GM19328 (cell line): ENCODE results near the gene ODF4.
"Not testable (repeated sequence)": the region's sequence is repeated elsewhere in the genome, so short reads cannot be mapped to it uniquely, and the experiment has no call there.

Experiments
- ATAC-seq: cut with Tn5 transposase; IDR thresholded peaks from one replicate; pipeline ENCODE4 v1.9.1; 2021; ENCODE audit warnings: mild to moderate bottlenecking, moderate library complexity; ENCODE audit not compliant: unreplicated experiment

ODF4 gene

DNA sequence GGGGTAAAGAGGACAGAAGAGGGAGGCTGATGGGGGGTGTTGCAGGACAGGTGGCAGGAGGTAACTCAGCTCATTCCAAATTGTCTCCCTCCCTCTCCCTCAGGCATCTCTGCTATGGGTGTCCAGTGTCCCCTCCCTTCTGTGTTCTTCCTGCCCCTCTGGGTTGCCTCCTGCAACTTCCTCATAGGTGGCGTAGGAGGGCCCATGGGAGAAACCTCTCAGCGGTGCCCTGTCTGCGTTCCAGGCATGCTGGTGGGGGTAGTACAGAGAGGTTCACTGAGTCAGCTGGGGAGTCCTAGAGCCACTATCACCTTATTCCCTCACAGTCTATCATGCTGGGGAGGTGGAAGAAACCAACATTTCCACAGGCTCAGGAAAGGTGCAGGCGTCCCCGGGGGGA is 14.7 kb upstream of the ODF4 start:
- ATAC-seq = no peak

DNA sequence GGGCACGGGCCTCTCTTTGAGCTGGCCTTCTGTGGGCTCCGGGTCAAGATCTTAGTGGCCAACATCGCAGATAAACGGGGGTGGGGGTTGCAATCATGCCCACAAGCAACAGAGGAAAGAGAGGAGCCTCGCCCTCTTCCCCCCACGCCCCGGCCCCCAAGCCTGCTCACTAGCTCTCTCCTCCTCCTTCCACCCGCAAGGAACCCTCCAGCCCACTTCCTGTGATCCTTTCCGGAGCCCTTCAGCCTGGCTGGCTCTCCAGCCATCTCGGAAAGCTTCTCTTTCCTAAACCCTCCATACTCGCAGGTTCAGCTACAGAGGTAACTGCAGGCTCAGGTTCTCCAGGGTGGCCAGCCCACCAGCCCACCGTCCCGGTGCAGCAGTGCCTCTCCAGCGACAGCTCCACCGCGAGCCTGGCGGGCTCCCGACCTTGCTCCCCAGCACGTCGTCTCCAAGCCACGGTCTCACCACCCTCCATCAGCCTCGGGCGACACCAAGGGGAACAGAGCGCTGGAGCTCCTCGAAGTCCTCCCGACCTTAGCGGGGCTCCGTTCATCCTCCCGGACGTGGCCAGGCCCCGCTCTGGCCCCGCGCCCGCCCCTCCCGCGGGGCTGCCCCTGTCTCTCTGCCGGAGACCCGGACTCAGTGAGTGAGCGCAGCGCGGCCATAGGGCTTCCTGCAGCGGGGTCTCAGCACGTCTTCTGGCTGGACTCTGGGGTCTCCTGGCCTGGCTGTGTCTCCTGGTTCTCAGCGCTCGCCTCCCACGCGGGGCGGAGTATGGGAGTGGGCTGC is 12.9 kb upstream of the ODF4 start:
- ATAC-seq = no peak

DNA sequence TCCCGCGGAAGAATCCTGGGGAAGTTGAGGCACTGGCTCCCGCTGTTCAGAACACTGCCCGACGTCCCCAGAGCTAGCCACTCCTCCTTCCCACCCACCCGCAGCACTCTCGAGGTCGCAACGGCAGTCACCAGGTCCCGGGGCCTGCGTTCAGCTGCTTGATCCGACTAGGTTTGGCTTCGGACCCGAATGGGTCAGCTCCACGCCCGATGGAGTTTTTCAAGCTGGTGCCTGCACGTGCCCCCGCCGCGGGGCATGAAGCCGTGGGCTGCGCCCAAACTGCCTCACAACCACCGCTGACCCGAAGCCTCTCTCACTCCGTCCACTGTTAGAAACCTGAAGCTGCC is 12.4 kb upstream of the ODF4 start:
- ATAC-seq = no peak

DNA sequence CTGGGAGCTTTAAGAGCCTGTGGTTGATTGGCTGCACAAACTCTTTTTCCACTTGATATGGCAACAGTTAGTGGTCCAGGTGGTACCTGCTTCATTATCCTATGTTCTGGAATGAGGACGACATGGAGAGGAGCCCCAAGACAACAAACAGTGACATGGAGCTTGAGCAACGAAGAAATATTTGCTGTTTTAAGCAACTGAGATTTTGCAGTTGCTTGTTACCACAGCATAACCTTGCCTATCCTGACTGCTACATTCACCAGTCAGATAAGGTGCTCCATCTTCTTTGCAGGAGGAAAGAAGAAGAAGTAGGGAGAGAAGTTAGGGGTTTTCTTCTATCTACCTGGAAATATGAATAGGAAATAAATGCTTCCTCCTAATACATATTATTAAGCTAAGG is 7.5 kb upstream of the ODF4 start:
- no peak for ATAC-seq

DNA sequence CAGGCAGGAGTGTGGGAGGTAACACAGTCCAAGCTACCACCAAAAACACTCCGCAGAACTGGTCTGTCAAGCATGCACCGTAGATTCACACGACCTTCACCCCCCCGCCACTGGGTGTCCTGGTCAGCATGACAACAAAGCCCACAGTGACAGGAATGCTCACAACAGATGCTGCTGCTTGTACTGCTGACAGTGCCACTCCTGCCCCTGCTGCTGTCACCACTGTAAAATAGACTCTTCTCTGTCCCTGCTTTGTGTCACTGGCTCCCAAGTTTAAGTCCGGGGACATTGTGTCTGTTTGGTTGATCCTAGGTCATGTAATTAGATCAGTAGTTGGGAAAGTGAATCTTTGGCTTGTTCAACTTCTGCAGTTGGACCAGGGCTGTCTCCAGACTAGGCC is 7.0 kb upstream of the ODF4 start:
- no peak for ATAC-seq

DNA sequence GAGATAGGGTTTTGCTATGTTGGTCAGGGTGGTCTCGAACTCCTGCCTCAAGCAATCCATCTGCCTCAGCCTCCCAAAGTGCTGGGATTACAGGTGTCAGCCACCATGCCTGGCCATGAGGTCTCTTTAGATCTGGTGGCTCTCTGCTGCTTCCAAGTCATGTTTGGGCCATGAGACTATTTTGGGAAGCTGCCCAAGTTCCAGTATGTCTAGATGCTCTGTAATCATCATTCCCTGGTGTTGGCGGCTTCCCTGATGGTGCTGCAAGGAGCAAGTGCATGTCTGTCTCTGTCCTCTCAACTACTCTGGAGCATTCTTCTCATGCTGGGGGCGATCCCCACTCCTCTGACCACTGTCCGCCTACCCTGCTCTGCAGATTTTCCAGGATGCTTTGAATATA is 6.4 kb upstream of the ODF4 start:
- ATAC-seq = no peak

DNA sequence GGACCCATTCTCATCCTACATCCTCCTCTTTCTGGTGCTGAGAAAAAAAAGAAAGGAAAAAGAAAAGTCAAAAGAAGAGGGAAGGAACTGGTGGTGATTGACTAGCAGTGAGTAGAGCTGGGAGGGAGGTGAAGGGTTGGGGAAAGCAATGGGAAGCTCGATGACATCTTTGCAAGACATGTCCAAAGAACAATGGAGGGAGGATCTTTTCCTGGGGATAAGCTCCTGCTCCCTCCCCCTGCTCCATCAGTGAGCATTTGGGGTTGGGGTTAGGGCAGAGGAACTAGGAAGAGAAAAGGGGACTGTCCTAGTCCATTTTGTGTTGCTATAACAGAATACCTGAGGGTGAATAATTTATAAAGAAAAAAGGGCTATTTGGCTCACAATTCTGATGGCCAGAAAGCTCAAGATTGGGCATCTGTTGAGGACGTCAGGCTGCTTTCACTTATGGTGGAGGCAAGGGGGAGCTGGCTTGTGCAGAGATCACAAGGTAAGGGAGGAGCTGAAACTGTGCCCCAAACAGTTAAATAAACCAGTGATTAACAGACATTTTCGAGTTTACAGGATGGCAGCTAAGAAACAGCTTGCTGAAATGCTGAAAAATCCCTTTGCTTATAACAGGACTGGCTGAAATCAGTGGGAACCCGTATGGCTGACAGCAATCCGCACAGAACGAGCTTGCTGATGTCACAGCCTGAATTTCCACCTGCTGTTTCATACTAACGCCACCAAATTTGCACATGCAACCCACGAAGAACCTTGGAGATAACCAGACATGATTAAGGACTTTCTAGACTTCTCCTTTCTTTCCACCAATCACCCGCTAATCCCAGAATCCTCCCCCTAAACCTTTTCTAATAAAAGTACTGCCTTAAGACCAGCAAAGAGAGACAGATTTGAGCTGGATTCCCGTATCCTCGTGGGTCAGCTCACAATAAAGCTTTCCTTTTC is 1.6 kb upstream of the ODF4 start:
- ATAC-seq = no peak

DNA sequence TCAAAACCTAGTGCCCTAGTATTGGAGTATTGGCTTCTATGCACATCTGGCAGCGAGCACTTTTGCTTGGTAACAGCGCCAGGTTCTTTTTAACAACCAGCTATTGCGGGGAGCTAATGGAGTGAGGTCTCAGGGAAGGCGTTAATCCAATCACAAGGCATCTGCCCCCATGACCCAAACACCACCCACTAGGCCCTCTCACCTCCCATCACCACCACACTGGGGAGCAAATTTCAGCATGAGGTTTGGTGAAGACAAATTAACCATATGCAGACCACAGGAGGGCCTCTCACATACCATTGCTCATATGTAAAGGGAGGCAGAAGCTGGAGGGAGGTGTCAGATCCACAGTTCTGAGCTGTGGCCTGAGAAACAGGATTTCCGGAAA is 893 bp upstream of the ODF4 start:
- ATAC-seq = no peak

DNA sequence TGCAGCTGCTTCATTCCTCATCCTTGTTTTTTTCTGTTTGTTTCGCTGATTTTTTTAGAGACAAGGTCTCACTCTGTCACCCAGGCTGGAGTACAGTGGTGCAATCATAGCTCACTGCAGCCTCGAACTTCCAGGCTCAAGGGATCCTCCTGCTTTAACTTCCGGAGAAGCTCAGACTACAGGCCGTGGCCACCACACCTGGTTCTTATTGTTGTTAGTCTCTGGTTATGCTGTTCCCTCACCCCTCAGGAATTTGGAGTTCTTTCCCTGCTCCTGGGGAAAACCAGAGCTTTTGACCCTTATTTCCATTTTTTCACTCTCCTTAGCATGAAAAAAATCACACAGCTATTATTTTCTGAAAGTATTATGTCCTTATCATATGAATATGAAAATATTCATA is 1.8 kb downstream of the ODF4 start:
- no peak for ATAC-seq

DNA sequence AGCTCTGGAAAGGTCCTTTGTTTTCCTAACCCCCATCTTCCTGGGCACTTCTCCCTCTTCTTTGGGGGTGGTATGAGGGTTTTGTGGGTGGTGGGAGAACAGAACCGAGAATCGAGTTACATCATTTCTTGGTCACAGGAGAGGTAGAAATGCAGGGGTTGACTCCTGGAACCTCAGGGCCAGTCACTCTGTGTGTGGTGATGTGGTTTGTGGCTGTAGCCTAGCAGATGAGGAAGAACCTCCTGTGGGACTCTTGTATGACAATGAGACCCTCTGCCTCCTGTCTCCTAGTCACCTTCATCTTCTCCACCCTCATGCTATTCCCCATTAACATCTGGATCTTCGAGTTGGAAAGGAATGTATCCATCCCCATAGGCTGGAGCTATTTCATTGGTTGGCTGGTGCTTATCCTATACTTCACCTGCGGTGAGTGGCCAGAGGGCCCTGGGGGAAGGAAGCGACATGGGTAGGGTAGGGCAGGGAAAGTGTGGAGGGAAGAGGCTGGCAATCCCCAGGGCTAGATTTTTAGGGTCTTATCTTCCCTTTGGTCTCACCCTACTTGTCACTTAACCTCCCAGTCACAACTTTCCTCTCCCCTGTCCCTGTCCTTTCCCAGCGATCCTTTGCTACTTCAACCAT is 5.5 kb downstream of the ODF4 start:
- ATAC-seq = no peak

DNA sequence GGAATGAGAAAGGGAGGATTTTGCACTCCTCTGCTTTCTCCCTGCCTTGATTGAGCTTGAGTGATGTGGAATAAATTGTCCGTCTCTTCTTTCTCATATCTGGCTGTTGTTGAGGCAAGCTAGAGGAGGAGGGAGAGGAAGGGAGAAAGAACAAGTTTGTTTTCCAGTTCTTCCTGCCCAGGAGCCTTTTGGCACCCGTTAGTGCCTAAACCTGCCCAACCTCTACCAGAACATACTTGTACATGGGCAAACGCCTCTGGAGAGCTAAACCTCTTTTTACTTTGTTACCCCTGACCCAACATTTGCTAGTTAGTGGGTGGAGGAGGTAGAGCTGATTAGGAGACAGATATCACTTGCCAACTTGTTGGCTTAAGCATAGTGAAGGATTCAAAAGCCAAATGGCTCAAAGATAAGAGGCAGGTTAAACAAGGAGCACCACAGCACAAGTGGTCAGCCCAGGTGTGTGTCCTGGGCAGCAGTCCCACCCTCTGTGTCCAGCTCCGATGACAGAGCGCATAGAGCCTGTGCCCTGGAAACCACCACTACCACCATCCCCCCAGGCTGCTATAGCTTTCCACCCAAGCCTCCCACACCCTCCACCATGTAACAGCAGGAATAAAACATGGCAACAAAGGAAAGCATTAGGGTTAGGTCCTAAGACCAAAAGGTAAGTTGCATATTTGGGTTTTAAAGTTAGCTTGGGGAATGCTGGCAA is 6.5 kb downstream of the ODF4 start:
- ATAC-seq = no peak

DNA sequence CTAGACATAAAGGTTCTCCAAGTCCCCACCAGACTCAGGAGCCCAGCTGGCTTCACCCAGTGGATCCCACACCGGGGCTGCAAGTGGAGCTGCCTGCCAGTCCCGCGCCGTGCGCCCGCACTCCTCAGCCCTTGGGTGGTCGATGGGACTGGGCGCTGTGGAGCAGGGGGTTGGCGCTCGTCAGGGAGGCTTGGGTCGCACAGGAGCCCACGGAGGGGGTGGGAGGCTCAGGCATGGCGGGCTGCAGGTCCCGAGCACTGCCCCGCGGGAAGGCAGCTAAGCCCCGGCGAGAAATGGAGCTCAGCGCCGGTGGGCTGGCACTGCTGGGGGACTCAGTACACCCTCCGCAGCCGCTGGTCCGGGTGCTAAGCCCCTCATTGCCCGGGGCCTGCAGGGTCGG is 7.4 kb downstream of the ODF4 start:
- not testable (repeated sequence) for ATAC-seq

DNA sequence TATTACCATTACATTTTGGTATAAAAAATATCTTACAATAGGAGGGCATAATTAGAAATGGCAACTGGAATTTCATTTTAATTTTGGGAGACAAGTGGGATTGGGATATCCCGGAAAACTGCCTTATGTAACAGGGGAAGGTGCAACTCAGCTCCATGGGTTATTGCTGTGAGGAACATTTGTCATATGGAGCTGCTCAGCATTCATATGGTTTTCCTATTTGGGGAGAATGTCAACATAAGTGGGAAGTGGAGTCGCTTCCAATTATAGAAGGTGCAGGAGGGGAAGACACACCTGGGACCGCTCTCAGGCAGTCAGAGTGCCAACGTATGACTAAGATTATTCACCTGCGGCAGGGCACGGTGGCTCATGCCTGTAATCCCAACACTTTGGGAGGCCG is 10.7 kb downstream of the ODF4 start:
- no peak for ATAC-seq

DNA sequence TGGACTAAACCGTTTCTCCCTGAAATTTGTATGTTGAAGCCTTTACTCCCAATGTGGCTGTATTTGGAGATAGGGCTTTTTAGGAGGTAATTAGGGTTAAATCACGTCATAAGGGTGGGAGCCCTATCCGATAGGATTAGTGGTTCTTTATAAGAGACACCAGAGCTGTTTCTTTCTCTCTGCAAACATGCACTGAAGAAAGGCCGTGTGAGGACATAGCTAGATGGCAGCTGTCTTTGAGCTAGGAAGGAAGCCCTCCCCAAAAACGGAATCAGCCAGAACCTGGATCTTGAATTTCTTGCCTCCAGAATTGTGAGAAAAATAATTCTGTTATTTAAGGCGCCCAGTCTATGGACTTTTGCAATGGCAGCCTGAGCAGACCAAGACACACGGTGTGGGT is 14.1 kb downstream of the ODF4 start:
- ATAC-seq = no peak

DNA sequence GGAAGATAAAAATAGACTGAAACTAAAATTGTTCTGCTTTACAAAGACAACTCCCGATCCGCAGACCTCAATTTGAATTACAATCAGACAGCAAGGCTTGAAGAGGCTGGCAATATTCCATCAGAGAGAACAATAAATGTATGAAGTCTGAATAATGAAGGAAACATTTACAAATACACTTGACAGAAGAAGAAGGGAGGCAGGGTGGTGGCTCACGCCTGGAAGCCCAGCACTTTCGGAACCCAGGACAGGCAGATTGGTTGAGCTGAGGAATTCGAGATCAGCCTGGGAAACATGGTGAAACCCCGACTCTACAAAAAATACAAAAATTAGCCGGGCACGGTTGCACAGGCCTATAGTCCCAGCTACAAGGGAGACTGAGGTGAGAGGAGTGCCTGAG is 14.6 kb downstream of the ODF4 start:
- no peak for ATAC-seq

DNA sequence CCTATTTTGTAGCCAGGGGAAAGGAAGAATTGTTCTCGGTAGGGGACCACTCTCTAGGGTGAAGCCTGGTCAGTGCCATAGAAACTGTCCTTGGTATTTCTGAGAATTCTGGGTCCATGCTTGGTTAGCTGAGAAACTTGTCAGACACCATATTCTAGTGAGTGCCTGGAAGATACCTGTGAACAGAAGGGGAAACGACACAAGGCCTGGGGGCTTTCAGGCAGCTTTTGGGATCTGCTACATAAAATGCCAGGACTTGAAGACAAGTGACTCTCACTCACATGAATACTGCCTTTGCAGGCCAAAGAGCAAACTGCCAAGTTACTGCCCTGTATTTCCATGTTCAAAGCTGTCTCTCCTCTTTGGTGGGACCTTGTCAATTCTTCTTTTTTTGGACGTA is 18.3 kb downstream of the ODF4 start:
- ATAC-seq = no peak

DNA sequence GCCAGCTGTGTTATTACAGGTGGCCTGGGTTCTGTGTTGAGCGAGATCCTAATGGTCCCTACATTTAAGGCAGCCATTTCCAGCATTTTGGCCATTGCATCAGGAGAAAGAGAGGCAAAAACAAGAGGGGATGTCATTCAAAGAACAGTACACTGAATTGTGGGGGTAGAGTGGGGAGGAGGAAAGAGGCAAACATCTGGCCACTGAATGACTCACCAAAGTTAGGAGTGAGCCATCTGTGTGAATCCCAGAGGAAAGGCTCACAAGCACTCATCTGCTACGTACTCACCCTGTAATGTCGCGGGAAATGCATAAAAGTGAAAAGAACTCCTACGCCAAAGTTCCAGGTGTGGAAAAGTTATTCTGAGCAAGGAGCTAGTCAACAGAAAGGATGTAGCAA is 20.1 kb downstream of the ODF4 start:
- ATAC-seq = no peak

DNA sequence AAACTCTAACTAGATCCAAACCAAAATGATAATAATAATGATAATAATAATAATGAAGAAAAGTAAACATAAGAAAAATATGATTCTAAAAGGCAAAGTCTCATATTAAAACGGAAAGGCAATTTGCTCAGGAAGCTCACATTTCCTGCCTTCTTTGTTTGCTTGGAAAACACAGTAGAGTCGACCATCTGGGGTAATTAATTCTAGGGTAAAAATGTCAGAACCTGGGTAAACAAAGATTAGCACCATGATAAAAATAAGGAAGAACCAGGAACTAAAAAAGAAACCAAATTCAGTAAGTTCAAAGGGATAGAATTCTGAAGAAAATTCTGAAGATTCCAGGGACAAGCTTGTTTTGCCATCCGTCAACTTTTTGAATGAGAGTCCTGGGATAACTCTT is 20.6 kb downstream of the ODF4 start:
- no peak for ATAC-seq

DNA sequence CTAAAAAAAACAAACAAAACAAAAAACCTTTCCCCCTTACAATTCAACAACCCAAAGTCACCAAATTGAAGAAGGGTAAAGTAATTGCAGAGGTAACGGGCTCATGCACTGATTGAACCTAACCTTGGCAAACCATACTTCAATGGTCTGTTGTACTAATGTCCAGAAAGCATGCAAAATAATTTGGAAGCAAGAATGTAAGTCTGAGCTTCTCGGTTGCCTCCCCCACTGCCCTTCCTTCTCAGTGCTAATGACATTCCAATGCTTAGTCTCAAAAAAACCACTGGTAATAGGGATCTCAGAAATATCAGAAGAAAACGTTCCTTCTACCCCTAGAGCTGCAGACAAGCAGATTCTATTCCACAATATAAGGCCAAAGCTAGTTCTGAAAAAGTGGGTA is 21.1 kb downstream of the ODF4 start:
- ATAC-seq = no peak

DNA sequence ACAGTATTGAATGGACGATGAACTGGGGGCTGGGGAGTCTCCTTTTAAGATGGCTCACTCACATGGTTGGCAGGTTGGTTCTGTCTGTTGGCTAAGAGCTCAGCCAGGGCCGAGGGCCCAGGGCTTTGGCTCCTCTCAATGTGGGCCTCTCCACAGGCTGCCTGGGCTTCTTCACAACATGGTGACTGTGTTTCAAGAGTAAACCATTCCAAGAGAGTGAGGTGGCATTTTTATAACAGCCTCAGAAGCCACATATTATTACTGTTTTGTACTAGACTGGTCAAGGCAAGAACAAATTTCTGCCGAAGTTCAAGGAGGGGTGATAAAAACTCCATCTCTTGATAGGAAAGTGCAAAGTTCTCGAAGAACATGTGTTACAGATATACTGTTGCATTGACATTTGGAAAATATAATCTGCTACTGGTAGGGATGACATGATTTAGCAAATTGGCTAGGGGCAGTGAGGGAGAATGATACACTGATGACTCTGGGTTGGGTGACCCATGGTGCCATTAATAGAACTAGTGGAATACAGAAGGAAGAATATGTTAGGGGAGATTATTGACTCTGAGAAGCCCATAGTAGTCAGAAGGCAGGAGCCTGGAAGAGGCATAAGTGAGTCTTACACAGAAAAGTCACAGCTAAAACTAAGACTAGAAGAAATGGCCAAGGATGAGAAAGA is 23.2 kb downstream of the ODF4 start:
- ATAC-seq = no peak

DNA sequence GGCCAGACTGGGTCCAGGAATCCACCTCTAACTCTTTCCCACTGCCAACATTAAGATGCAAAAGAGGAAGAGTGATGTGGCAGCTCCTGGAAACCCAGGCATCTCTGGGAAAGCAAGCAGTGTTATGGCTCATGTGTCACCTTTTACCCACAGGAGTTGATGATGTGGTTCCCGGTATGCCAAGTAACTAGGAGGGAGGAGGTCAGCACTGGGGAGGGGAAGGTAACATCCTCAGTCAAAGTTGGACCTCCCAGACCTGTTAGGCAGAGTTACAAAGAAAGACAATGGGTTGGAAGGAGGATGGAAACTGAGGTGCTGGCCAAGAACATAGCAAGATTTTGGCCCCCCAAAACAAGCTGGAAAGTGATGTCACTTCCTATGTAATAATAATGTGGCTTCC is 25.5 kb downstream of the ODF4 start:
- no peak for ATAC-seq
